Neuronal stem cell (in vitro differentiated cells): Measurements from ENCODE around the gene NLRC3.

ENCODE experiments used
- DNase-seq: peaks from one replicate; pipeline ENCODE4 v3.0.0-alpha.2; 2013; ENCODE audit warnings: low spot score
- H2AFZ ChIP-seq: one replicate; pipeline ENCODE4 v1.6.1; 2013; ENCODE audit warnings: mild to moderate bottlenecking, low read length, inconsistent platforms
- H2AK5ac ChIP-seq: 2 replicates; pipeline ENCODE4 v1.6.1; 2013; ENCODE audit warnings: low read depth, mild to moderate bottlenecking, inconsistent platforms, low read length, moderate library complexity, mixed read lengths
- H2BK120ac ChIP-seq: 2 replicates; pipeline ENCODE4 v1.6.1; 2013; ENCODE audit warnings: low read depth, mild to moderate bottlenecking, inconsistent platforms, low read length, moderate library complexity, mixed read lengths
- H2BK12ac ChIP-seq: one replicate; pipeline ENCODE4 v1.6.1; 2013; ENCODE audit warnings: low read length, inconsistent platforms
- H2BK15ac ChIP-seq: 2 replicates; pipeline ENCODE4 v1.6.1; 2013; ENCODE audit warnings: mild to moderate bottlenecking, low read length, inconsistent platforms, mixed read lengths
- H2BK5ac ChIP-seq: one replicate; pipeline ENCODE4 v1.6.1; 2013; ENCODE audit warnings: inconsistent platforms, mild to moderate bottlenecking, low read length, moderate library complexity
- H3K14ac ChIP-seq: one replicate; pipeline ENCODE4 v1.6.1; 2013; ENCODE audit warnings: low read length, inconsistent platforms
- H3K18ac ChIP-seq: 2 replicates; pipeline ENCODE4 v1.6.1; 2013; ENCODE audit warnings: low read length, inconsistent platforms
- H3K23ac ChIP-seq: 2 replicates; pipeline ENCODE4 v1.6.1; 2013; ENCODE audit warnings: low read depth, mild to moderate bottlenecking, mixed read lengths, low read length, inconsistent platforms; ENCODE audit not compliant: poor library complexity
- H3K27ac ChIP-seq: replicated peaks from 3 replicates; pipeline ENCODE4 v1.5.1; 2013; ENCODE audit warnings: low read length, inconsistent platforms
- H3K27me3 ChIP-seq, 3 experiments: 2 replicates each; pipeline ENCODE4 v1.6.1; 2013; ENCODE audit warnings: low read length in 3 of 3, mild to moderate bottlenecking in 2 of 3, inconsistent platforms in 1 of 3, low read depth in 1 of 3, mixed read lengths in 1 of 3, moderate library complexity in 1 of 3; ENCODE audit not compliant: control insufficient read depth in 3 of 3, insufficient read depth in 3 of 3
- H3K36me3 ChIP-seq, 2 donors: replicated peaks in 1 of 2; 2 replicates each; pipeline ENCODE4 v1.6.1; 2013; ENCODE audit warnings: low read length in 2 of 2; ENCODE audit not compliant: control insufficient read depth in 2 of 2, insufficient read depth in 2 of 2
- H3K4ac ChIP-seq: 2 replicates; pipeline ENCODE4 v1.6.1; 2013; ENCODE audit warnings: inconsistent platforms, mild to moderate bottlenecking, low read length, moderate library complexity
- H3K4me1 ChIP-seq, 2 donors: 1 replicate in 1 of 2; 2 replicates in 1 of 2; pipeline ENCODE4 v1.6.1; 2013; ENCODE audit warnings: low read length in 2 of 2, low read depth in 1 of 2; ENCODE audit not compliant: control insufficient read depth in 2 of 2, insufficient read depth in 1 of 2
- H3K4me2 ChIP-seq: one replicate; pipeline ENCODE4 v1.6.1; 2013; ENCODE audit warnings: mild to moderate bottlenecking, low read length, inconsistent platforms; ENCODE audit not compliant: insufficient read depth, poor library complexity, severe bottlenecking
- H3K4me3 ChIP-seq, 2 donors: 2 replicates each; pipeline ENCODE4 v1.5.1; 2013; ENCODE audit warnings: low read length in 2 of 2, mild to moderate bottlenecking in 2 of 2, inconsistent platforms in 1 of 2, moderate library complexity in 1 of 2
- H3K79me1 ChIP-seq: one replicate; pipeline ENCODE4 v1.6.1; 2013; ENCODE audit warnings: low read depth, mild to moderate bottlenecking, inconsistent platforms, low read length, moderate library complexity
- H3K9ac ChIP-seq: one replicate; pipeline ENCODE4 v1.6.1; 2013; ENCODE audit warnings: mild to moderate bottlenecking, low read depth, low read length, inconsistent platforms; ENCODE audit not compliant: poor library complexity
- H3K9me3 ChIP-seq, 2 donors: replicated peaks in 1 of 2; 2 replicates each; pipeline versions ENCODE3 to v1.6.1; 2013; ENCODE audit warnings: low read length in 2 of 2, mild to moderate bottlenecking in 2 of 2, inconsistent platforms in 1 of 2, low read depth in 1 of 2, mixed read lengths in 1 of 2, moderate library complexity in 1 of 2; ENCODE audit not compliant: control insufficient read depth in 2 of 2, insufficient read depth in 1 of 2
- H4K8ac ChIP-seq: one replicate; pipeline ENCODE4 v1.6.1; 2013; ENCODE audit warnings: low read depth, mild to moderate bottlenecking, inconsistent platforms, low read length, moderate library complexity
- H4K91ac ChIP-seq: one replicate; pipeline ENCODE4 v1.6.1; 2013; ENCODE audit warnings: low read length, low read depth, mild to moderate bottlenecking, inconsistent platforms; ENCODE audit not compliant: poor library complexity
- WGBS, 2 donors: extraction: QIAGEN DNeasy Blood & Tissue Kit; methylation state at CpG; one replicate each; pipeline ENCODE4 v1.1.7; 2013; ENCODE audit warnings: missing lambda C conversion rate in 2 of 2, mixed read lengths in 1 of 2; ENCODE audit not compliant: insufficient read length in 2 of 2, insufficient replicate concordance in 1 of 2; ENCODE audit errors: extremely low coverage in 2 of 2; 5-methylcytosine and 5-hydroxymethylcytosine counted together

Gene NLRC3

GRCh38 chr16:3519581-3519980 is 57.6 kb downstream of the NLRC3 start:
- no peaks in the 10 kb centered on the region for H3K27me3 ChIP-seq
- no peak overlapping the region for H4K91ac ChIP-seq
- no peak overlapping the region for H2AFZ ChIP-seq
- H3K14ac ChIP-seq, result no peak overlapping the region
- H3K18ac ChIP-seq, result no peak overlapping the region
- H3K4me3 ChIP-seq, result no peak overlapping the region
- H3K36me3 ChIP-seq, result peaks cover 14 to 96% of the 10 kb centered on the region in 2 donors
- no peak overlapping the region for H2BK12ac ChIP-seq
- DNase-seq, result no peak
- no peak overlapping the region for H2BK15ac ChIP-seq
- no CpG with 5 or more reads among the region's 2 CpGs for WGBS, 2 donors
- H3K9ac ChIP-seq, result no peak overlapping the region
- H3K4ac ChIP-seq, result no peak overlapping the region
- H2AK5ac ChIP-seq, result no peak overlapping the region
- no peak overlapping the region for H4K8ac ChIP-seq
- H3K27ac ChIP-seq, result no peak overlapping the region
- H3K79me1 ChIP-seq, result no peaks in the 10 kb centered on the region
- no peak overlapping the region for H2BK120ac ChIP-seq
- no peaks in the 10 kb centered on the region for H3K4me1 ChIP-seq
- no peak overlapping the region for H3K23ac ChIP-seq
- no peak overlapping the region for H2BK5ac ChIP-seq
- no peak overlapping the region for H3K4me2 ChIP-seq
- no peaks in the 10 kb centered on the region for H3K9me3 ChIP-seq

- Histone ChIP-seq H3K4me1 (no peaks in the 10 kb centered on the region), H2AK5ac (no peak overlapping the region), H2AFZ (no peak overlapping the region), H3K14ac (no peak overlapping the region), H3K27ac (no peak overlapping the region), H3K9me3 (no peaks in the 10 kb centered on the region), H3K4me3 (no peak overlapping the region), H2BK5ac (no peak overlapping the region), H3K27me3 (no peaks in the 10 kb centered on the region), H3K18ac (no peak overlapping the region), H3K36me3 (peaks cover 17 to 97% of the 10 kb centered on the region in 2 donors), H4K91ac (no peak overlapping the region), H3K9ac (no peak overlapping the region), H4K8ac (no peak overlapping the region), H2BK12ac (no peak overlapping the region), H3K4me2 (no peak overlapping the region), H3K79me1 (no peaks in the 10 kb centered on the region), H2BK120ac (no peak overlapping the region), H3K23ac (no peak overlapping the region), H2BK15ac (no peak overlapping the region), H3K4ac (no peak overlapping the region)
- WGBS, 2 donors, result no CpG with 5 or more reads among the region's 8 CpGs
- no peak for DNase-seq
Observed at GRCh38 chr16:3518986-3519348, 58.2 kb downstream of the NLRC3 start.

DNA sequence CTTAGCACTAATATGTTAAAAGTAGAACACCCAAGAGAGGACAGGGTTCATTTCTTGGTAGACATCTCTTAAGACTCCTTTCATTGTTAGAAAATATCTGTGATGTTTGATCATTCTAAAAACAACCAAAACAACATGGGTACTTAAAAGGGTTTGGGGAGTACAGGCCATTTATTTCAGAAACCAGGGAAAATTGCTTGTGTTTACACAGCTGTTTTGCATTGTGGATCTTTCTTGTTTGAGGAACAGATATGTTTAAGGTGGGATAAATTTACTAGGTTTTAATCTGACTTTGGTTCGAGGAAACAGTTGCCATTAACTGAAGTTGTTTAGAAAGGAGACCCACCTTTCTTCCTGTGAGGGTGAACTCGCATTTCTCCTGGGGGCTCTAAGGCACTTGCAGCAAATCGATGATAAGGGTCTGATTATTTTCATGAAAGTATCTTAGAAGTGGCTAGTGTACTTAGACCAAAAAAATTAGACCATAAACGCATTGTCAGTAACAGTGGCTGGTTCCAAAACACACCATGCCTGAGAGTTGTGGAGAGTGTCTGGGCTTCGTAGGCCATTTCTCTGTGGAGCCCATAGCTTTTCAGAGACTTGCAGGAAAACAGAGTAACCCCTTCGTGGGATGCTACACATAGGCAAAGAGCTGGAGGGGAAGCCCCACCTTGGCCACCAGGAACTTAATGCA is 58.8 kb downstream of the NLRC3 start:
- no peak overlapping the region for H2AFZ ChIP-seq
- no peak overlapping the region for H2BK15ac ChIP-seq
- no peaks in the 10 kb centered on the region for H3K4me1 ChIP-seq
- H2BK12ac ChIP-seq, result no peak overlapping the region
- no peak overlapping the region for H3K9ac ChIP-seq
- H3K79me1 ChIP-seq, result no peaks in the 10 kb centered on the region
- no peak overlapping the region for H3K4ac ChIP-seq
- no peak overlapping the region for H4K91ac ChIP-seq
- no peak for DNase-seq
- no peak overlapping the region for H3K27ac ChIP-seq
- no peaks in the 10 kb centered on the region for H3K27me3 ChIP-seq
- H2BK5ac ChIP-seq, result no peak overlapping the region
- H3K4me2 ChIP-seq, result no peak overlapping the region
- H3K36me3 ChIP-seq, result peaks cover 21 to 97% of the 10 kb centered on the region in 2 donors
- no peak overlapping the region for H4K8ac ChIP-seq
- H3K14ac ChIP-seq, result no peak overlapping the region
- no peak overlapping the region for H2BK120ac ChIP-seq
- no peak overlapping the region for H2AK5ac ChIP-seq
- WGBS, 2 donors, result no CpG with 5 or more reads among the region's 6 CpGs
- H3K23ac ChIP-seq, result no peak overlapping the region
- no peak overlapping the region for H3K4me3 ChIP-seq
- H3K18ac ChIP-seq, result no peak overlapping the region
- H3K9me3 ChIP-seq, result no peaks in the 10 kb centered on the region

DNA sequence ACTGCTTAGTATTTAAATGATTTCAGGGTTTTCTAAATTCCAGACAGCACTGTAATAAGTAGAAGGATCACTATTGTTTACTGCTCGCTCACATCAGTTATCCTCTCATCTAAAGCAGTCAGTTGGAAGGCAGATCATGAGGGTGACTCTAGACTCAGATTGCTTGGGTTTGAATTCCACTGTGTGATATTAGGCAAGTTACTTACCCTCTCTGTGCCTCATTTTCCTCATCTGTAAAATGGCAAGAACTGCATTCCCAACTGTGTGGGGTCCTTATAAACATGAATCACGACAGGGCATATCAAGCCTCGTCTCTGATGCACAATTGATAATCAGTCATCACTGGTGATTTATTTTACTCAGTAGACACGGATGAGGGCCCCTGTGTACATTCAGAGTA is 61.3 kb downstream of the NLRC3 start:
- Histone ChIP-seq H2AFZ (no peak overlapping the region), H2BK120ac (no peak overlapping the region), H2BK12ac (no peak overlapping the region), H3K9me3 (no peaks in the 10 kb centered on the region), H3K9ac (no peak overlapping the region), H2BK5ac (no peak overlapping the region), H3K14ac (no peak overlapping the region), H3K4ac (no peak overlapping the region), H3K79me1 (no peaks in the 10 kb centered on the region), H3K18ac (no peak overlapping the region), H2AK5ac (no peak overlapping the region), H3K4me1 (no peaks in the 10 kb centered on the region), H3K4me3 (no peak overlapping the region), H4K8ac (no peak overlapping the region), H3K36me3 (peaks cover 27 to 96% of the 10 kb centered on the region in 2 donors), H3K27ac (no peak overlapping the region), H3K23ac (no peak overlapping the region), H3K4me2 (no peak overlapping the region), H4K91ac (no peak overlapping the region), H2BK15ac (no peak overlapping the region), H3K27me3 (no peaks in the 10 kb centered on the region)
- WGBS, 2 donors, result no CpG with 5 or more reads among the region's 4 CpGs
- DNase-seq, result no peak
